GM23338 (cell line): ENCODE data around the gene WRNIP1.

Experiments used
- CTCF ChIP-seq, 2 experiments: fragments of 200-600 bp in 1 of 2; sonication (generic) in 1 of 2; conservative IDR thresholded peaks; 2 replicates each; pipeline versions ENCODE4 v1.5.1 to v1.6.1; 2016 to 2017; ENCODE audit warnings: antibody characterized with exemption in 2 of 2, low read depth in 2 of 2, mild to moderate bottlenecking in 2 of 2, moderate library complexity in 1 of 2
- EZH2 ChIP-seq: fragments of 200-600 bp; sonication (generic); IDR thresholded peaks from one replicate; pipeline ENCODE4 v1.8.0; 2017; ENCODE audit warnings: antibody characterized with exemption, mild to moderate bottlenecking, low read depth; ENCODE audit not compliant: unreplicated experiment
- EZH2phosphoT487 ChIP-seq: fragments of 200-600 bp; sonication (generic); IDR thresholded peaks from one replicate; pipeline ENCODE4 v1.8.1; 2018; ENCODE audit warnings: antibody characterized with exemption; ENCODE audit not compliant: unreplicated experiment
- REST ChIP-seq: IDR thresholded peaks from one replicate; pipeline ENCODE4 v1.6.1; 2018; ENCODE audit warnings: antibody characterized with exemption; ENCODE audit not compliant: unreplicated experiment
- ZNF462 ChIP-seq: fragments of 250-450 bp; sonication (Bioruptor Pico); IDR thresholded peaks from 2 replicates; pipeline ENCODE4 v1.5.0; 2020; ENCODE audit warnings: mild to moderate bottlenecking, moderate library complexity

GRCh38 chr6:2741756-2742155, 23.4 kb upstream of the WRNIP1 start:
- TF ChIP-seq EZH2 (no peak), ZNF462 (no peak), CTCF (conservative IDR thresholded peaks at IDR 0.05; ENCODE audit: low read depth in 2 of 2) (no peak), REST (no peak), EZH2phosphoT487 (no peak)
